Body of pancreas (tissue), 4 donors: ENCODE measurements around the gene KRT12. TPM values are rescaled to one million over a fixed set of nuclear protein-coding genes. Genes with fewer than 3 reads are reported as not detected.

Experiments
- ATAC-seq: fragments of 150-250 bp; one replicate; pipeline ENCODE4 v1.9.1; 2016
- DNase-seq, 4 donors: peaks; one replicate each; pipeline ENCODE4 v3.0.0-alpha.2; 2019
- H3K27ac ChIP-seq, 4 donors: fragments of 200-600 bp; sonication (generic); 1 replicate in 3 of 4; 2 replicates in 1 of 4; pipeline versions ENCODE4 v1.5.1 to v1.6.1; 2016 to 2019; ENCODE audit warnings: mild to moderate bottlenecking in 1 of 4, mixed read lengths in 1 of 4, moderate library complexity in 1 of 4
- H3K27me3 ChIP-seq, 2 donors: fragments of 200-600 bp; sonication (generic); one replicate each; pipeline ENCODE4 v1.6.0; 2016; ENCODE audit warnings: mild to moderate bottlenecking in 1 of 2
- H3K36me3 ChIP-seq, 2 donors: fragments of 200-600 bp; sonication (generic); replicated peaks in 1 of 2; 2 replicates each; pipeline ENCODE4 v1.5.1; 2016; ENCODE audit warnings: low read depth in 2 of 2; ENCODE audit not compliant: insufficient read depth in 1 of 2
- H3K4me1 ChIP-seq: fragments of 200-600 bp; sonication (generic); one replicate; pipeline ENCODE4 v1.6.0; 2016
- H3K4me3 ChIP-seq, 2 donors: fragments of 200-600 bp; sonication (generic); 1 replicate in 1 of 2; 2 replicates in 1 of 2; pipeline ENCODE4 v1.5.1; 2016 to 2019
- H3K9me3 ChIP-seq, 3 donors: fragments of 200-600 bp; sonication (generic); 1 replicate in 2 of 3; 2 replicates in 1 of 3; pipeline ENCODE4 v1.5.1; 2016
- POLR2A ChIP-seq, 3 donors: fragments of 450-650 bp; IDR thresholded peaks; one replicate each; pipeline ENCODE4 v1.6.1; 2016; ENCODE audit warnings: antibody characterized with exemption in 3 of 3, mild to moderate bottlenecking in 2 of 3
- WGBS, 2 donors: methylation state at CpG; one replicate each; pipeline ENCODE4 v1.1.5; 2017; 5-methylcytosine and 5-hydroxymethylcytosine counted together
- intact Hi-C: fragments of 100-400 bp; cut with DNase I; formaldehyde crosslinking; loops from one replicate; pipeline ENCODE4 v1.15.1; 2023
- total RNA-seq, 2 donors: library from RNA; depleted of rRNA; stranded (reverse); fragments of >200 nt; gene quantifications; one replicate each; pipeline ENCODE4 v1.1.0, GENCODE V29; 2016
- TF ChIP-seq, protein P1 (sequence below), 7 experiments: fragments of 450-650 bp in 4 of 7; fragments of 200-600 bp in 3 of 7; sonication (generic) in 3 of 7; IDR thresholded peaks; one replicate each; pipeline ENCODE4 v1.5.1; 2016 to 2019; ENCODE audit warnings: antibody characterized with exemption in 7 of 7

KRT12 gene
- total RNA-seq, 2 donors from 2014 or later: not detected

GRCh38 chr17:40846515-40847144, 20.4 kb downstream of the KRT12 start:
- Histone ChIP-seq H3K27ac (no peak overlapping the region), H3K36me3 (no peaks in the 10 kb centered on the region), H3K4me1 (no peaks in the 10 kb centered on the region), H3K4me3 (no peak overlapping the region), H3K27me3 (no peaks in the 10 kb centered on the region), H3K9me3 (no peaks in the 10 kb centered on the region)
- TF ChIP-seq, protein P1, sequence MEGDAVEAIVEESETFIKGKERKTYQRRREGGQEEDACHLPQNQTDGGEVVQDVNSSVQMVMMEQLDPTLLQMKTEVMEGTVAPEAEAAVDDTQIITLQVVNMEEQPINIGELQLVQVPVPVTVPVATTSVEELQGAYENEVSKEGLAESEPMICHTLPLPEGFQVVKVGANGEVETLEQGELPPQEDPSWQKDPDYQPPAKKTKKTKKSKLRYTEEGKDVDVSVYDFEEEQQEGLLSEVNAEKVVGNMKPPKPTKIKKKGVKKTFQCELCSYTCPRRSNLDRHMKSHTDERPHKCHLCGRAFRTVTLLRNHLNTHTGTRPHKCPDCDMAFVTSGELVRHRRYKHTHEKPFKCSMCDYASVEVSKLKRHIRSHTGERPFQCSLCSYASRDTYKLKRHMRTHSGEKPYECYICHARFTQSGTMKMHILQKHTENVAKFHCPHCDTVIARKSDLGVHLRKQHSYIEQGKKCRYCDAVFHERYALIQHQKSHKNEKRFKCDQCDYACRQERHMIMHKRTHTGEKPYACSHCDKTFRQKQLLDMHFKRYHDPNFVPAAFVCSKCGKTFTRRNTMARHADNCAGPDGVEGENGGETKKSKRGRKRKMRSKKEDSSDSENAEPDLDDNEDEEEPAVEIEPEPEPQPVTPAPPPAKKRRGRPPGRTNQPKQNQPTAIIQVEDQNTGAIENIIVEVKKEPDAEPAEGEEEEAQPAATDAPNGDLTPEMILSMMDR (IDR thresholded peaks at IDR 0.05): no peak
- TF ChIP-seq POLR2A (IDR thresholded peaks at IDR 0.05): no peak
- DNase-seq (no peak), ATAC-seq (no peak)
- intact Hi-C loops: no loop called here
- WGBS, 2 donors: 75 to 77% methylated on average over 1 of the region's 1 CpG

- Histone ChIP-seq H3K9me3 (no peaks in the 10 kb centered on the region), H3K27ac (no peak overlapping the region), H3K36me3 (no peaks in the 10 kb centered on the region), H3K4me1 (no peaks in the 10 kb centered on the region), H3K4me3 (no peak overlapping the region), H3K27me3 (no peaks in the 10 kb centered on the region)
- intact Hi-C loops: no loop called here
- TF ChIP-seq, protein P1 (IDR thresholded peaks at IDR 0.05): no peak
- no peak for TF ChIP-seq POLR2A (IDR thresholded peaks at IDR 0.05)
- WGBS, 2 donors: 30 to 44% methylated on average over 4 of the region's 4 CpGs
- ATAC-seq (no peak), DNase-seq (no peak)
These were observed 22.3 kb downstream of the KRT12 start for GRCh38 chr17:40844671-40845107.

- no peak for ATAC-seq
- Histone ChIP-seq H3K4me1 (no peaks in the 10 kb centered on the region), H3K9me3 (no peaks in the 10 kb centered on the region), H3K27me3 (no peaks in the 10 kb centered on the region), H3K4me3 (no peak overlapping the region), H3K36me3 (no peaks in the 10 kb centered on the region), H3K27ac (no peak overlapping the region)
- TF ChIP-seq, protein P1 (IDR thresholded peaks at IDR 0.05): no peak
- TF ChIP-seq POLR2A (IDR thresholded peaks at IDR 0.05): no peak
- no peak for DNase-seq
- intact Hi-C loops: no loop called here
- WGBS, 2 donors: 47 to 60% methylated on average over 3 of the region's 3 CpGs
These were observed 23.8 kb downstream of the KRT12 start for GRCh38 chr17:40843242-40843641.

DNA sequence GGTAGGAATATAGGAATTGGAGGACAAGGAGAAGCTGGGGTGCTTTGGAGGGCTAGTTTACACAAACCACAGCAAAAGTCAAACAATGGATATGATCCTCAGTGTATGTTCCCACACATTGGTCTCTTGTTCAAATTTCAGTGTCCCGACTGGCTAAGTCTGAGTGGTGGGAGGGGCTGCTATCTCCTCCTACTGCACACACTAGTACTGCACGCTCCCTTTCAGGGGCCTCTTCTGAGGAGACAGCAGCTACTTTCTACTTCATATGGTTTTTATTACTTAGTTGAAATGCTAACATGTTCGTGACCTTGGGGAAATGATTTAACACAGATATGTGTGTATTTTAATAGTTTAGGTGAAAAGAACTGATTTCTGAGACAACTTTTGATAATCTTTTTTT, 25.8 kb downstream of the KRT12 start:
- no peak for ATAC-seq
- 56 to 80% methylated on average over 3 of the region's 3 CpGs for WGBS, 2 donors
- intact Hi-C loops: no loop called here
- no peaks in the 10 kb centered on the region for H3K27me3 ChIP-seq
- no peak for DNase-seq
- no peak overlapping the region for H3K4me3 ChIP-seq
- no peaks in the 10 kb centered on the region for H3K4me1 ChIP-seq
- H3K27ac ChIP-seq: no peak overlapping the region
- no peaks in the 10 kb centered on the region for H3K9me3 ChIP-seq
- no peak for TF ChIP-seq POLR2A (IDR thresholded peaks at IDR 0.05)
- TF ChIP-seq, protein P1 (IDR thresholded peaks at IDR 0.05): no peak
- no peaks in the 10 kb centered on the region for H3K36me3 ChIP-seq

GRCh38 chr17:40839194-40839593, 27.8 kb downstream of the KRT12 start:
- H3K27me3 ChIP-seq: no peaks in the 10 kb centered on the region
- no peaks in the 10 kb centered on the region for H3K9me3 ChIP-seq
- intact Hi-C loops: no loop called here
- H3K4me3 ChIP-seq: no peak overlapping the region
- TF ChIP-seq, protein P1 (IDR thresholded peaks at IDR 0.05): no peak
- no peak for TF ChIP-seq POLR2A (IDR thresholded peaks at IDR 0.05)
- H3K36me3 ChIP-seq: no peaks in the 10 kb centered on the region
- 69 to 71% methylated on average over 3 of the region's 3 CpGs for WGBS, 2 donors
- no peaks in the 10 kb centered on the region for H3K4me1 ChIP-seq
- ATAC-seq (no peak), DNase-seq (no peak)
- no peak overlapping the region for H3K27ac ChIP-seq
